HG03457 (cell line): ENCODE results near the gene SLC7A5.
A peak's percentile ranks its signal among the peaks of the same experiment; 100 is the strongest.
"Not testable (repeated sequence)": the region's sequence is repeated elsewhere in the genome, so short reads cannot be mapped to it uniquely, and the experiment has no call there.

Source experiments
- ATAC-seq: cut with Tn5 transposase; IDR thresholded peaks from one replicate; pipeline ENCODE4 v1.9.1; 2021; ENCODE audit warnings: moderate number of reproducible peaks; ENCODE audit not compliant: unreplicated experiment

Gene SLC7A5

DNA sequence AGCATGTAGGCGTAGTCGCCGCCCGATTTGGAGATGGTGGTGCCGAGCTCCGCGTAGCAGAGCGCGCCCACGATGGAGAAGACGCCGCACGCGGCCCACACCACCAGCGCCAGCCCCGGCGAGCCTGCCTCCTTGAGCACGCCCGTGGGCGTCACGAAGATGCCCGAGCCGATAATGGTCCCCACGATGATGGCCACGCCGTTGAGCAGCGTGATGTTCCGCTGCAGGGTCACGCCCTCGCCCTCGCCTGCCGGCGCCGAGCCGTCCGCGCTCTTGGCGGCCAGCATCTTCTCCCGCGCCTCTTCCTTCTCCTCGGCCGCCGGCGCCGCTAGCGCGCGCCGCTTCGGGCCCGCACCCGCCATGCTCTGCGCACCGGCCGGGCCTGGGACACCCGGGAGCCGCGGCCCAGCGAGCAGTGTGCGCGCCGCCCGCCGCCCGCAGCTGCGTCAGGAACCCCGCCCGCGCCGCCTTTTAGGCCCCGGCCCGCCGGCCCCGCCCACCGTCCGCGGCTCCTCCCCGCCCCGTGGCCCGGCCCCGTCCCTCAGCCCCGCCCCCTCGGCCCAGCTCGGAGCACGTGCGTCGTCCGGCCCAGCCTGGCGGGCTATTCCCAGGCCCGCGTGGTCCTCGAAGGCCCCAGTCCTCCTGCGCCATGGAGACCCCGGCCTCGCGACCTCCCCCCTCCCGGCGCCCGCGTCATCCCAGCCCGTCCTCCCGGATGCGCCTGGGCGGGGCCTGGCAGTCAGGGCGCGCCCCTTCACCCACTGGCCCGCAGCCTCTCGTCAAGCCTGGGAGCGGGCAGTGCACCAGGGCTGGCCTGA, at the start of gene SLC7A5:
Gene SLC7A5 (minus strand): TSS at position 447 of the 818 bp plus-strand sequence. CDS start 85 bp downstream, at position 362.
- peak; percentile 39 for ATAC-seq

DNA sequence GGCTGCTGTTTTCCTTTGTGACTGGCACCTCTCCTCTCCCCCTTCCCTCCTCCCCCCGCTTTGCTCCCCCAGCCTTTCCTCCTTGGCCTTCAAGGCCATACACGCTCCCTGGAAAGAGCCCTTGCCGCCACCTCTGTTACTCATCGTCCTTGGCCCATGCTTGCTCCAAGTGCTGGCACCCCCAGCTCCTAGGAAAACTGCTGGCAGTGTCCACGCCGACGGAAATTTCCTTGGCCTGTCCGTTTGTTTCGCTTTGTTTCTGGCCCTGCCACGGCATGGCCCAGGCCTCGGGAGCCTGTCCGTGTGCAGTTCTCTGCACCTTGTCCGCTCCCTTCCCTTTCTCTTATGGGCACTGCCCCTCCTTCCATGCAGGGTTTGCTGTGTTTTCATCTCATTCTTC, 49.0 kb upstream of the SLC7A5 start:
- ATAC-seq = no peak

DNA sequence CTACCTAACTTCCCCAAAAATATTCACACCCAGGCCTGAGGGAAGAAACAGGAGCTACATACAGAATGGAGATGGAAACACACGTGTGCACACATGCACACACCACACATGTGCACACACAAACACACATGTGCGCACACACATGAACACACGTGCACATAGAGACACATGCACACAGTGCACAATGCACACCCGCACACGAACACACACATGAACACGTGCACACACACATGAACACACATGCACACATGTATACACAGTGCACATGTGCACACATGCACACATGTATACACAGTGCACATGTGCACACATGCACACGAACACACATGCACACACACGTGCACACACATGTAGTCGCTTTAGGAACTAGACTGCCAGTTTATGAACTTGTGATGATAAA, 48.2 kb upstream of the SLC7A5 start:
- ATAC-seq = no peak

DNA sequence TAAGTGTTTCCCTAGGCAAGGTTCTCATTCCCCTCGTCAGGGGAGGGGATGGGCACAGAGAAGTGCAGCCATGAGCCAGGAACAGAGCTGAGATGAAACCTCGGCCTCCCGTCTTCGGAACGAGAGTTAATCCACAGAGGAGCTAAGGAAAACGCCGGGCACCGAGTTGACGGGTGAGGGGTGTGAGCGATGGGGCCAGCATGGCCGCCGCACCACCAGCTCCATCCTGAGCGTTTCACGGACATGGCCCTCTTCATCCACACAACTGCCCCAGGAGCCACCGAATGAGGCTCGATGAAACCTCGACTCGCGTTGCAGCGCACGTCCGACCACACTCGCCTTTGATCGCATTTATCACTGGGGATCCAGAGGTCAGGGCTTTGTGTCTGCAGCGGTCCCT, 45.5 kb upstream of the SLC7A5 start:
- no peak for ATAC-seq

DNA sequence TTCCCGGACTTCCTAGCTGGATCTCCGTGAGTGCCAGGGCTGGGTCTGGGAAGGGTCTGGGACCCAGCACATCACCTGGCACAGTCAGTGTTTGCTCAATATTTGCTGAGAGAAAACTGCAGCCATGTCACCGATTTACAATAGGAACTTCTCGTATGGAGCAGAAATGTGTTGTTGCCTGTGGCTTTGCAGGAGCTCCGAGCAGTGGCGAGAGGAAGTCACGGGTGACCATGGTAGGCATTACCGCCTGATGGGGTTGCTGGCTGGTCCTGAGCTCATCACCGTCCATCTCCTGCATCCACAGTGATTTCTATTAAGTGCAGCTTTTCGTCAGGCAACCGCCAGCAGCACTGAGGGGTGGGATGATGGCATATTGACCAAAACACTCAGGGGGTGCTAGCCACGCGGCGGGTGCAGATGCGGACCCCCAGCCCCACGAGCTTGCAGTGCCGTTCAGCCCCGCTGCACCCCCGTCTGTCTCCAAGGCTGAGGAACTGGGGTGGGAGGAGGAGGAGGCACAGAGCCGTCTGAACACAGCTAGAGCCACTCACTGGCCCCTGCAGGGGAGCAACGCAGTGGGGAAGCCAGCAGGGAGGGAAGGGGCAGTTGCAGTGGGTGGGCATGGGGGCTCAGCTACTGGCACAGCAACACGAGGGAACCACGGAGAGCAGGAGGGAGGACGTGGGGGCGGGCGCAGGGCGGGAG, 44.9 kb upstream of the SLC7A5 start:
- ATAC-seq = not testable (repeated sequence)

DNA sequence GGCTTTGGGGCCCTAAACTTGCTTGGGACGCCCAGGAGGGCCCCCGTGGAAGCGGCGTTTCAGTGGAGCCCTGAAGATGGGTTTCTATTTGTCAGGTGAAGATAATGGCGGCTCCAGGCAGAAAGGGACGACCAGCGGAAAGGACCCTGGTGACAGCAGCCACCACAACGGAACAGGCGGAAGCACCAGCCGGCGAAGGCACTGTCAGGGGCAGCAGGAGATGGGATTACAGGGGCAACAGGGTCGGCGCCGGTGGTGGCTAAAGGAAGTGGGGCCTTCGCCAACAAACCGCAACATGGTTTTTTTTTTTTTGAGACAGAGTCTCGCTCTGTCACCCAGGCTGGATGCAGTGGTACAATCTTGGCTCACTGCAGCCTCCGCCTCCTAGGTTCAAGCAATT, 43.4 kb upstream of the SLC7A5 start:
- ATAC-seq = not testable (repeated sequence)

DNA sequence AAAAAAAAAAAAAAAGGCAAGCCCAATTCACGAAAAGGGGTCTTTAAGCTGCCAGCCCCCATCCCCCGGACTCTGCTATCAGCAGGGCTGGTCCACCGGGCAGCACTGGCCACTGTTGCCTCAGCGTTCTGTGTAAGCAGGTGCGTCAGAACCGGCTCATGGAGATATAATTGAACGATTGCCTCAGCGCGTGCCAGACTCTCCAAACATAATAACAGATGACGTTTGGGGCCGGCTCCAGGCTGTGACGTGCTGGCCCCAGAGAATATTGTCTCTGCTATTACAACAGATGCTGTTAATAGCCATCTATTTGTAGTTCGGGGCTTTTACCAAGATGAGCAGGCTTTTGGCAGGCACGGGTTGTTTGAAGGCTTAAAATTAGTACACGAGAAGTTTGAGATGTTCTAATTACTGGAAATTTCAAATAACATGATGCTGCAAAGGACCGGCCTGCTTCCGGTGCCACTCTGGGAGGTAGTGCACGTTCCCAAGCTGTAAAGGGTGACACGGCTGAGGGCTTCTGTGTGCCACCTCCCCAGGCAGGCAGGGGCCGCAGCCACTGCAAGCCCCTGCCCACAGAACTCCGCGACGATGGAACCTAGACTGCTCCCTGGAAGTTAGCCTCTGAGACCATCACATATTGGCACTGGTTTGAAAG, 41.9 kb upstream of the SLC7A5 start:
- not testable (repeated sequence) for ATAC-seq

DNA sequence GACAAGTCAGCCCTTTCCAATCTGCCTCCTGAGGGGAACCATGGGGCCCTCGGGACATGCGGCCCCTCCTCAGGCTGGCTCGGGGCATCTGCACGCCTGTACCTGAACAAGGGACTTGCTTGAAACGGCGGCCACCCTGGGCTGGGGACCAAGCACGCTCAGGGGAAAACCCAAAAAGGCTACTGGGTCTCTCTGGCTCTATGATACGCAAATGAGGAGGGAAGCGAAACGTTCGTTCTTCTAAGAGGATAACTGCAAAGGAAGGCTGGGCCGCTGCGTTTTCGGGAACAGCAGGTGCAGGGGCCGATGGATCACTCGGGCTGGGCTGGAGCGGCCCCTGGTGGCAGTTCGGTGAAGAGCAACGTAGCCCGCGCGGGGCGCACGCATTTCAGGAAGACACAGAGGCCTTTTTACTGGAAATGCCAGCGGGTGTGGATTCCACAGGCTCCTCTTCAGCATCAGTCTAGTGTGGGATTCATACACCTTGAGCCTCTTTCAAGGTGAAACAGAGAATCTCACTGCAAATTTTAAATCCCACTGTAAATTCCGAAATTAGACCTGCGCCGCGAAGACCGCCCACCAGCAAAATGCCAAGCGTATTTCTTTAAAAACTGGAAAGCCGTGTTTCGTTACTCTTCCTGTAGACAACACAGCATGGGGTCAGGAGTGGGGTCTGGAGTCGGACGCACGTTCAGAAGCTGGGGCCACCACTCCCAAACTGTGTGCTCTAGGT, 40.1 kb upstream of the SLC7A5 start:
- ATAC-seq = not testable (repeated sequence)

DNA sequence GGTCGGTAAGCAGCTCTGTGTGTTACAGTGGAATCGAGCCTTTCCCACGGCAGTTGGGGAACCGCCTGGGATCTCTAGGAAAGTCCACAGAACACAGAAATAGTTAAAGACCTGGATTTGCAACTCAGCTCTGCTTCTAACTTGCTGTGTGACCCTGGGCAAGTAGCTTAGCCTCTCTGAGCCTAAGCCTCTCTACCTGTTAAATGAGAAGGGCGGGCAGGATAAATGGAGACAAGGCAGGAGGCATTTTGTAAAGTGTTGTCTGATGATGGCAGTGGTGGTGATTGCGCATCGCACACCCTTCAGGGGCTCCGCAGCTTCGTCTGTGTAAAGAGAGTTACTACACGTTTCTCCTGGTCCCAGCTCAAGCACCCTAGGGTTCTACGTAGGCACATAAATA, 38.8 kb upstream of the SLC7A5 start:
- not testable (repeated sequence) for ATAC-seq

DNA sequence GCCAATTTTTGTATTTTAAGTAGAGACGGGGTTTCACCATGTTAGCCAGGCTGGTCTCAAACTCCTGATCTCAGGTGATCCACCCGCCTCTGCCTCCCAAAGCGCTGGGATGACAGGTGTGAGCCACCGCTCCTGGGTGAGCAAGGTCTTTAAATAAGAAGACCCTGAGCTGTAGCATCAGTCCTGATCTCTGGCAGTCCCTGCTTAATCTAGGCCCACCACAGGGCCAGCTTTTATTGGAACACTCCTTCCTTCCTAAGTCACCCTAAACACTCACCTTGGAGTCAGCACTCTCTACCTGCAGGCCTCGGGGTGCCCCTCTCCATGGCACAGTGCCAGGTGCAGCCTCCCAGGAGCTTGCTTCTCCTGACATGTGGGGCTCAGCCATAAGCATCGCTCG, 36.2 kb upstream of the SLC7A5 start:
- ATAC-seq = not testable (repeated sequence)

DNA sequence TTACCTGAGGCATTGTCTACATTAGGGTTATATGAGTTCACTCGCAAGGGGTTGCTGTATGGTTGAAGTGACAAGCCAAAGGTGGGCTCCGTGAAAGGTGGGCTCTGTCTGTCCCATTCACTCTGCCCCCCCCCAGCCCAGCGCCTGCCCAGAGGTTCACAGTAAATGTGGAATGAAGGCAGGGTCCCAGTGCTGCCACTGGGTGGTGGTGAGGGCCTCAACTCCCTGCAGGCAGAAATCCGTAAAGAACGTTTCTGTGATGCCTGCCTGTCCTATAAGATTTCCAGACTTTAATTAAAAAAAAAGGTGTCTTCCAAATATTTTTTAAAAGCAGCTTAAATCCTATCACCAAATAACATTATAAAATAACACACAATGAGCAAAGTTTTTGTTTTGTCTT, 35.7 kb upstream of the SLC7A5 start:
- ATAC-seq = not testable (repeated sequence)

DNA sequence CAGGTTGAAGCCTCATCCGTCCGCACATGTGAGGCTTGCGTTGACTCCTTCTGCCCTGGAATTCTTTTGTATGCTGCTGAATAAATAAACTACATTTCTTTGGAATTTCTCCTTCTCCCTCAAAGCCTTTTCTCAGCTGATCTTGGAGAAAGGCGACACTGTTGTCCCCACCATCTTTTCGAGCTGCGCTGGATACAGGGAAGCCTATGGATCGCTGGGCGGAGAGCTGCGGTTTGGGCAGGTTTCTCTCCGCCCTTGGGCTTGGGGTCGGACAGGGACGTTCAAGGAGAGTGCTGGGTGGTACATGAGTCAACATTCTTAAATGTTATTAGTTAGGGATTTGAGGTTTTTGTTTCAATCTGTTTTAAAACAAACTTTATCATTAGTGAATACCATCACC, 31.2 kb upstream of the SLC7A5 start:
- ATAC-seq = not testable (repeated sequence)

DNA sequence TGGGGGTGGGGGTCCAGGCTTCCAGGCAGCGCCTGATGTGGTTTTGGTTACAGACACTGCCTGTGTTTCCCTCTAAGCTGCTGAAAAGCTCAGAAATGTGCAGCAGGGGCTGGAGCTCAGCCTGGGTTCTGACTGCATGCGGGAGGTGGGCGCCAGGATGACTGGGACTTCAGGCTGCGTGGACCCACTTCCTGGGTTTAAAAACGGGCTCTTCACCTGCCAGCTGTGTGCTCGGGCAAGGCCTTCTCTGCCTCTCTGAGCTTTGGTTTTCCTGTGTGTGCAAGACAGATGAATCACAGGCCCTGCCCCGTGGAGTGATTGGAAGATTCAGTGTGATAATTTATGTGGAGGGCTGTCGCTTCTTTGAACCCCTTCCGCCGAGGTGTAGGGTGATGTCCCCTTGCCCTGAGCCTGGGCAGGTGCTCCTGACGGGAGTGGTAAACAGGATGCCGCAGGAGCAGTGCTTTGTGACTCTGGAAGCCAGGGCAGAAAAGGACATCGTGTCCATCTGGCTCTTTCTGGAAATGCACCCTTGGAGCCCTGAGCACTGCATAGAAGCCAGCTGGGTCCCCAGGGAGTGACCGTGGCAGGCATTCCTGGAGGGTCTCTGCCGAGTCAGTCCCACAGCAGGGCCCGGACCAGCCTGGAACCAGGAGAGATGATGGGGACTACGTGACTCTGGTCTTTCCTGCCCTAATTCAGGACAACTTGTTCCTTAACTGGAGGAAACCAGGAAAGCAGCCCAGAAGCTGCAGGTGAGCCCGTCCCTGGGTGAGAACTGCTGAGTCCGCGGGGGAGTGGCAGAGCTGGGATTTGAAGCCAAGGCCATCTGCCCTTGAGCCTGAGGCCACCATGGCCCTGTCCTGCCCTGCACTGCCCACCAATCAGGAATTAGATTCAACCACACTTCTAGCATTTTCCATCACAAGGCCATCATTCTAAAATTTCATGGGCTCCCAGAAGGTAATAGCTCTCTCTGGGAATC, 28.5 kb upstream of the SLC7A5 start:
- no peak for ATAC-seq

DNA sequence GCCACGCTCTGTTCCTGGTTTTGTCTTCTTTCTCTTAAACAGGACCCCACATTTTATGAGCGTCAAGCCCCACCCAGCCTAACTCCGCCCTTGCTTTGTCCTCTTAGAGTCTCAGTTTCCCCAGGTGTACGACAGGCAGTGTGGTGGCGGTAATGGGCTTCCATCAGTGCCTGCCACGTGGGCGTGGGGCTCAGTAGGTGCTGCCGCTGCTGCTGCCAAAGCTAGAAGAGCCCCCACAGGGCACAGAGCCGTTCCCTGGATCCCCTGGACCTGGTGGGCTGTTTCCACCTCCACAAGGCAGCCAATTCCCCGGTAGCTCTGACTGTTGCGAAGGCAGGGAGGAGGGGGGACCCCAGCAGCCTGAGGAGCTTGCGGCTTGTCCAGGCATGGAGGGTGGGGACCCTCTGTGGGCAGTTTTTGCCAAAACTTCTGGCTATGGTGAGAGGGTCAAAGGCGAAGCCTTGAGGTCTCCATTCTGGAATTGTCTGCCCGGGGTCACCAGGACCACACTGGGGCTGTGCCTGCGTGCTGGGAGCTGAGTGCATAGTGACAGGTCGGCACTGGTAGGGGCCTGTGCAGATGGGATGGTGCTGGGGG, 27.7 kb upstream of the SLC7A5 start:
- ATAC-seq = not testable (repeated sequence)

DNA sequence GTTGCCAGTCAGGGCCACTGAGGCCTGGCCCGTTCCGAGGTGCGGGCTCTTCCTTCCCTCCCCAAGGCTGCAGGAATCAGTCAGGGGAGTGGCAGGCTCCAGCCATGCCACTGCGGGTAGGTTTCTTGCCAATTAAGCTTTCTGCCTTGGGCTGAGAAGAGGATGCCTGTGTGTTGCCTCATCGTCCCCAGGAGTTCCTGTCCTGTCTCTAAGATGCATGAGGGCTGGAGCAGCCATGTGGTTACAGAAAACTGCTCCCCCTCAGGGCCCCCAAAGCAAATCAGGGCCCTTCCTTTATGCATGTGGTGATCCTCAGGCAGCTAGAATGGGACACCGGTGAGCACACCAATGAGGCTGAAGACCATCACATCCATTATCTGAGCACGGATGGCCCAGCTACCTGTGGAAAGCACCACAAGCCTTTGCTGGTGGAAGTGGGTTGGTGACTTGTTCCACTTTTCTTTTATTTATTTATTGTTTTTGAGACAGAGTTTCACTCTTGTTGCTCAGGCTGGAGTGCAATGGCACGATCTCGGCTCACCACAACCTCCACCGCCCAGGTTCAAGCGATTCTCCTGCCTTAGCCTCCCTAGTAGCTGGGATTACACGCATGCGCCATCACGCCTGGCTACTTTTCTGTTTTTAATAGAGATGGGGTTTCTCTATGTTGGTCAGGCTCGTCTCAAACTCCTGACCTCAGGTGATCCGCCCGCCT, 27.0 kb upstream of the SLC7A5 start:
- ATAC-seq = not testable (repeated sequence)

DNA sequence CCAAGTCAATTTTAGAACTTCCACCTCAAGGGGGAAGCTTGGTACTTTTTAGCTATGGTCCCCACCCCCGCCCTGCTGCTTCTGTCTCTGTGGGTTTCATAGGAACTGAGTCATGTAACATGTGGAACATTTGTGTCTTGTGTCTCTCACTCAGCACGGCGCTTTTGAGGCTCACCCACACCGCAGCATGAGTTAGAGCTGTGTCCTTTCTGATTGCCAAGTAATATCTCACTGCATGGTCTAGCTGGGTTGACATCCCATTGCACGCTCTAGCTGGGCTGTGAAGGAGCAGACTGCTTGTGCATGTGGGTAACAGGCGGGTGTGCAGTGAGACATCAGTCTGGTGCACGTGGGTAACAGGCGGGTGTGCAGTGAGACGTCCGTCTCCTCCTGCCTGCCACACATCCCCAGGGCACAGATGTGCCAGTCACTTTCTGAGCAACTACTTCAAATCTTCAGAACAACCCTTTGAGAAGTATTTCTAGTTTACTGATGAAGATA, 26.4 kb upstream of the SLC7A5 start:
- peak; percentile 76 for ATAC-seq

DNA sequence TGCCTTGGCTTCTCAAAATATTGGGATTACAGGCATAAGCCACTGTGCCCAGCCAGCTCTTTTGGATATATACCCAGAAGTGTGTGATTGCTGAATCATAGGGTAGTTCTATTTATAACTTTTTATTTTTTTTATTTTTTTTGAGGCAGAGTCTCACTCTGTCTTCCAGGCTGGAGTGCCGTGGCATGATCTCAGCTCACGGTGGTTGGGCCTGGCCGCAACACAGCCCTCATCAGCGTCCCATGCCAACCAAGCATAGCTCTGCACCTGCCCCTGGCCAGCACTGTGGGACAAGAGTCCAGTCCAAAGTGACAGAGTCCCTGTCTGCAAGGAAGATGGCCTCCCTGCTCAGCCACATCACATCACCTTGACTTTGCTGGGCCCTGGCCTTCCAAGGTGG, 24.7 kb upstream of the SLC7A5 start:
- ATAC-seq = not testable (repeated sequence)

DNA sequence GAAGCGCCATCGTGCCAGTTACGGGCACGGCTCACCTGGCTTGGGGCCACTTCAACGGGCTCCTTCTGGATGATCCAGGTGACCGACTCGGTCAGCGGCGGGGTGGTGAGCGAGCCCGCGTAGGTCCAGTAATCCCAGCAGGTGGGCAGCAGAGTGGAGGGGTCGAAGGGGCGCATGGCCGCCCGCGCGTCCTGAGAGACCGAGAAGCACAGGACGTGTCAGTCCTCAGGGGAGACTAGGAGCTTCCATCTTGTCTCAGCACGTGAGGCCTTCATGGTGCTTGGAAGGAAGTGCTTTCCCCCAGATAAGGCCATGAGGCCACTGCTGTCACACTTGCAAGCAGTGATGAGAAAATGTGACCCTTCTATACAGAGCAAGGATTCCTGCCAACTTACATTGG, 22.5 kb upstream of the SLC7A5 start:
- no peak for ATAC-seq

DNA sequence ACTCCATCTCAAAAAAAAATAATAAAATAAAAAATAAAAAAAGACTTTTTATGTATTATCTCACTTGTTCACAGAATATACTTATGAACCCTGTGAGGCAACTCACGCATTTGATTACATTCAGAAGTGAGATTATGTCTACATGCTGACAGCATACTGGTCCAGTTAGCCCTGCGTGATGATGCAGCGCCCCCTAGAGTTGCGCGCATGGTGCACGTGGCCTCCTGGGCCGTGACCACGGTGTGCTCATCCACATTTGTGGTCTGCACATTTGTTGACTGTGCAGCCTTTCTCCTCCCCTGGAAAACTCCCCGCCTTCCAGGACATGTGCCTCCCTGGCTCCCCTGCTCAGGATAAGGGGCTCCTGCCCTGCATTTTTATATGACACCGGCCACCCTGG, 20.5 kb upstream of the SLC7A5 start:
- not testable (repeated sequence) for ATAC-seq
